Activated CD8-positive, alpha-beta memory T cell treated with anti-CD3 and anti-CD28 coated beads for 36 hours (primary cell): ENCODE data around the gene EIF2B1. TPM values are rescaled to one million over a fixed set of nuclear protein-coding genes. Genes with fewer than 3 reads are reported as not detected.
"Not testable (repeated sequence)": the region's sequence is repeated elsewhere in the genome, so short reads cannot be mapped to it uniquely, and the experiment has no call there.

Source experiments
- CTCF ChIA-PET: fragments of 350-600 bp; sonication (Branson Sonifier 250); formaldehyde crosslinking; loops from one replicate; lab custom pipeline; 2021; ENCODE audit warnings: antibody characterized with exemption; lab: Charles Lee
- POLR2A ChIA-PET: fragments of 350-600 bp; sonication (Branson Sonifier 250); formaldehyde crosslinking; loops from one replicate; lab custom pipeline; 2021; ENCODE audit warnings: antibody characterized with exemption; lab: Charles Lee
- total RNA-seq, 2 experiments: library from RNA; stranded (reverse); gene quantifications; one replicate each; pipeline ENCODE4 v1.2.3, GENCODE V29; 2021

EIF2B1 gene
- total RNA-seq, 2 experiments from 2014 or later: 92.9 to 94.4 TPM

DNA sequence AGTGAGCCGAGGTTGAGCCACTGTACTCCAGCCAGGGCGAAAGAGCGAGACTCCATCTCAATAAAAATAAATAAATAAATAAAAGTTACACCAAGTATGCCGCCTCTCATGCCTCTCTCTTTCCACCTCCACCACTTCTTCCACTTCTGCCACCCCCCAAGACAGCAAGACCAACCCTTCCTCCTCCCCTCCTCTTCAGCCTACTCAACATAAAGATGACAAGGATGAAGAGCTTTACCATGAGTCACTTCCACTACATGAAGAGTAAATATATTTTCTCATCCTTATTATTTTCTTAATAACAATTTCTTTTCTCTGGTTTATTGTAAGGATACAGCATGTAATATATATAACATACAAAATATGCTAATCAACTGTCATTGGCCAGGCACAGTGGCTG lies 52.7 kb downstream of the EIF2B1 start:
- CTCF ChIA-PET: interaction anchor here (0.6 to 1.4 kb wide), 2 partner anchors 8 to 40 kb away, joined by 3 to 5 read pairs; no protein-coding TSS in a partner anchor
- POLR2A ChIA-PET: no interaction called here

DNA sequence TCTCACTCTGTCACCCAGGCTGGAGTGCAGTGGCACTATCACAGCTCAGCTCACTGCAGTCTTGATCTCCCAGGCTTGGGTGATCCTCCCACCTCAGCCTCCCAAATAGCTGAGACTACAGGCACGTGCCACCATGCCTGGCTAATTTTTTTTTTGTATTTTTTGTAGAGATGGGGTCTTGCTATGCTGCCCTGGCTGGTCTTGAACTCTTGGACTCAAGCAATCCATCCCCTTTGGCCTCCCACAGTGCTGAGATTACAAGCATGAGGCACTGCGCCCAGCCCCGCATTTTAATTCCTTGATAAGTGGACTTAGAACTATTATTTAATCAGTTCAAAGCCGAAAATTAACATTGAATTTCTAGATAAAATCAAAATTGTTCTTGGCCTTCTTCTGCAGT lies 54.7 kb downstream of the EIF2B1 start:
- POLR2A ChIA-PET: not testable (repeated sequence)
- CTCF ChIA-PET: interaction anchor here (0.7 kb wide), 1 partner anchor 298 kb away, joined by 4 read pairs; no protein-coding TSS in a partner anchor

DNA sequence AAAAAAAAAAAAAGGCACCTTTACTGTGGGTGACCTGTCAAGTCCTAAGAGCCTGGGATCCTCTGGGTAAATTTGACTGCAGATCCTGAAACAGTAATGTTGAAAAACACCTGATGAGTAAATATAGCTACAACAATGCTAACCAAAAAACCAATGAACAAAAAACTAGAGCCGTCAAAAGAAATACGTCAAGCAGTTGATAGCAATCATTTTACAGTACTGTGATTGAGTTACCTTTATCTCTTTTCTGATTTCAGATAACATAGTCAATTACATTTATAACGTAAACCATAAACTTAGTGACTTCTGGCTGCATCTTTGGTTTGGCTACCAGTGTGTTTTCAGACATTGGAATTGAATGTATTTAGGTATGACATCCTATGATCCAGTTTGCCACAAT lies 55.2 kb downstream of the EIF2B1 start:
- CTCF ChIA-PET: interaction anchor here (0.7 kb wide), 2 partner anchors 87 to 299 kb away, joined by 4 to 5 read pairs; no protein-coding TSS in a partner anchor

DNA sequence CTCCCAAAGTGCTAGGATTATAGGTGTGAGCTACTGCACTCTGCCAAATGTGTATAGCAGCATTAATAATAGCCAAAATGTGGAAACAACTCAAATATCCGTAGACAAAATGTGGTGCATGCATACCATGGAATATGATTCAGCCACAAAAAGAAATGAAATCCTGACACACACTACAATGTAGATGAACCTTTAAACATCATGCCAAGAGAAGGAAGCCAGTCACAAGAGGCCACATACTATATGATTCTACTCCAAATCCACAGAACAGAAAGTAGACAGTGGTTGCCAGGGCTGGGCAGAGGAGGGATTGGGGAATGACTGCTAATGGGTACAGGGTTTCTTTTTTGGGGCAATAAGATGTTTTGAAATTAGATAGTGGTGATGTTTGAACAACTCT lies 56.9 kb downstream of the EIF2B1 start:
- POLR2A ChIA-PET: no interaction called here
- CTCF ChIA-PET: no interaction called here

More for the DNA sequence above, 55.2 kb downstream of the EIF2B1 start:
- POLR2A ChIA-PET: interaction anchor here (0.6 kb wide), 2 partner anchors 126 to 135 kb away, joined by 3 read pairs; no protein-coding TSS in a partner anchor

DNA sequence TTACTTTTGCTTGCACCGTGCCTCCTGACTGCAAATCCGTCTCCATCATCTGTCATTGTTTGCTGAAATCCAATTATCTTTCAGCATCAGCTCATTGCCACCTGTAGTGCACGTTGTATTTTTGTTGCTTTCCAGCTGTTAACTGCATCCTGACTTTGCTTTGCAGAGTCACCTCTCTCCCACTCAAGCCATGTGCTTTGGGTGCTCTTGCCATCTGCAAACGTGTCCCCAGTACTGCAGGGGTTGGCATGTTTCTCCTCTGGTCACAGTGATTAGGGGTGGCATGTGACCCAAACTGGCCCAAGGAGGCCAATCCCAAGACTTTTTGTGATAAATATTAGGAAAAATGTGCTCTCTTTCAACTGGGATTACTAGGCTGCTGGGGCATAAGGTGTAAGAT lies 59.6 kb downstream of the EIF2B1 start:
- POLR2A ChIA-PET: no interaction called here

DNA sequence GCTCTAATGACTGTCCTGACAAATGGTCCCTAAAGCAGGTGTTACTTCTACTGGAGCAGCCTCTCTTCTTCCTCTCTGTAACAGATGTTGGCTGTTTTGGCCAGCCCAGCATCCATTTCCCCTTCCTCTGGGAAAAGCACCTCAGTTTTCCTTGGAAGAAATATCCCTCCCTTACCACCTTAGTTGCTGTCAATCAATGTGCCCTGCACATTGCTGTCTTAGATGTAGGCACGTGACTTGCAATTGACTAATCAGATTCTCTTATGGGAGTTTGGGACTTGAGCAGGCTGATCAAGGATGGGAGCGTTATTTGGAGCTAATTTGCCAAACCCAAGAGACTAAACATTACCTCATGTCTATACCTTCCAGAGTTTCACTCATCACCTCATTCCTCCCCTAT lies 61.1 kb downstream of the EIF2B1 start:
- ChIA-PET CTCF (interaction anchor here (1.1 kb wide), 1 partner anchor 9 kb away, joined by 5 read pairs; no protein-coding TSS in a partner anchor), POLR2A (no interaction called here)

More for the DNA sequence above, 59.6 kb downstream of the EIF2B1 start:
- CTCF ChIA-PET: interaction anchor here (0.8 kb wide), 1 partner anchor 8 kb away, joined by 6 read pairs; no protein-coding TSS in a partner anchor

DNA sequence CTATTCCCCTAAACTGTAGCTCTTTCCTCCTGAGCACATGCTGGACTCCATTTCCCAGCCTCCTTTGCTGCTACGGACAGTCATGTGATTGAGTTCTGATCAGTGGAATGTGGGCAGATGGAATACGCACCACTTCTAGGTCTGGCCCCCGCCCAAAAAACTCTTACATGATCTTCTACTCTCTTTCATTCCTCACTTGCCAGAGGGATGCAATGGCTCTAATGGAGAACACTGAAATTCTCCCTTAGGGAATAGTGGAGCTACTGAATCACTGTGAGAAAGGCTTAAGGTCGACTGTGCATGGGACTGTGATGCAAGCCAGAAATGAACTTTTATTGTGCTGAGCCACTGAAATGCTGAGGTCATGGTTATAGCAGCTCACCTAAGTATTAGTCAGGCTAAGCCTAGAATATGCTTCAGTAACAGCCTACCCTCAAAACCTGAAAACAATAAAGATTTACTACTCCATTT lies 62.1 kb downstream of the EIF2B1 start:
- ChIA-PET CTCF (no interaction called here), POLR2A (no interaction called here)

Other genes starting within 250 kb of the EIF2B1 start
- 10 to 100 TPM; 48.6 to 51.6 TPM for gene KMT5A, start 249.6 kb downstream of the EIF2B1 start, total RNA-seq
- gene RILPL2, start 197.0 kb downstream of the EIF2B1 start, total RNA-seq: 10 to 100 TPM; 23.8 to 24.3 TPM
- gene SNRNP35, start 175.5 kb downstream of the EIF2B1 start, total RNA-seq: 10 to 100 TPM; 22.2 to 23.7 TPM
- 1 to 10 TPM; 3.7 TPM for gene RILPL1, start 100.0 kb downstream of the EIF2B1 start, total RNA-seq
- gene TMED2, start 49.1 kb downstream of the EIF2B1 start, total RNA-seq: 100 to 1,000 TPM; 196 to 205 TPM
- gene DDX55, start 31.6 kb downstream of the EIF2B1 start, total RNA-seq: 10 to 100 TPM; 58.0 to 58.3 TPM
- gene GTF2H3, start 143 bp upstream of the EIF2B1 start, total RNA-seq: 10 to 100 TPM; 77.4 to 81.9 TPM
- gene TCTN2, start 37.4 kb upstream of the EIF2B1 start, total RNA-seq: 1 to 10 TPM; 4.0 to 5.1 TPM
- gene ATP6V0A2, start 78.7 kb upstream of the EIF2B1 start, total RNA-seq: 100 to 1,000 TPM in 1 of 2 experiments, 10 to 100 TPM in 1; 91.3 to 101 TPM
- gene DNAH10, start 128.6 kb upstream of the EIF2B1 start, total RNA-seq: under 1 TPM; 0.06 to 0.15 TPM